OCI-LY7 (cell line): ENCODE measurements around the gene CFAP61.

Experiments
- CTCF ChIP-seq: fragments of 200-600 bp; sonication (generic); conservative IDR thresholded peaks from 2 replicates; pipeline ENCODE4 v1.5.1; 2014; ENCODE audit warnings: mild to moderate bottlenecking, antibody characterized with exemption, low read length, moderate library complexity, mixed read lengths
- EZH2phosphoT487 ChIP-seq: fragments of 200-600 bp; sonication (generic); IDR thresholded peaks from 2 replicates; pipeline ENCODE4 v1.6.1; 2018; ENCODE audit warnings: low read depth, borderline replicate concordance, mild to moderate bottlenecking, mixed run types, antibody characterized with exemption, low read length, moderate library complexity, mixed read lengths

GRCh38 chr20:20265210-20265609 is 212.9 kb downstream of the CFAP61 start:
- no peak for TF ChIP-seq CTCF
- TF ChIP-seq EZH2phosphoT487, result no peak
